Suprapubic skin (tissue), 4 donors: ENCODE measurements around the gene CLNK.

Source experiments
- CTCF ChIP-seq, 2 donors: fragments of 200-600 bp in 1 of 2; fragments of 450-650 bp in 1 of 2; sonication (generic) in 1 of 2; IDR thresholded peaks; one replicate each; pipeline ENCODE4 v1.5.1; 2016 to 2019; ENCODE audit warnings: antibody characterized with exemption in 2 of 2, mild to moderate bottlenecking in 1 of 2, moderate library complexity in 1 of 2
- POLR2A ChIP-seq, 2 donors: fragments of 450-650 bp; IDR thresholded peaks; one replicate each; pipeline ENCODE4 v1.6.1; 2017; ENCODE audit warnings: antibody characterized with exemption in 2 of 2, mild to moderate bottlenecking in 2 of 2, moderate library complexity in 2 of 2
- POLR2AphosphoS5 ChIP-seq, 3 donors: sonication (generic); formaldehyde crosslinking; IDR thresholded peaks; one replicate each; pipeline ENCODE4 v1.6.1; 2017; ENCODE audit warnings: antibody characterized with exemption in 3 of 3

- TF ChIP-seq CTCF (IDR thresholded peaks at IDR 0.05) (no peak), POLR2A (IDR thresholded peaks at IDR 0.05) (no peak), POLR2AphosphoS5 (IDR thresholded peaks at IDR 0.05) (no peak)
These were observed 104.9 kb downstream of the CLNK start for GRCh38 chr4:10579648-10580047.
